Adrenal gland (tissue), 12 donors: ENCODE results near the gene HEBP1. TPM values are rescaled to one million over a fixed set of nuclear protein-coding genes. Genes with fewer than 3 reads are reported as not detected.
A peak's percentile ranks its signal among the peaks of the same experiment; 100 is the strongest.

Source experiments
- DNase-seq, 7 donors: peaks; one replicate each; pipeline ENCODE4 v3.0.0-alpha.2; 2019 to 2020
- H3K27ac ChIP-seq, 5 donors: fragments of 200-600 bp; sonication (generic) in 4 of 5; 1 replicate in 3 of 5; 2 replicates in 2 of 5; pipeline versions ENCODE4 v1.5.1 to v1.8.0; 2016 to 2020; ENCODE audit warnings: mild to moderate bottlenecking in 1 of 5
- H3K27me3 ChIP-seq: fragments of 200-600 bp; 2 replicates; pipeline ENCODE4 v1.8.0; 2021
- H3K36me3 ChIP-seq, 2 donors: fragments of 200-600 bp; replicated peaks in 1 of 2; 1 replicate in 1 of 2; 2 replicates in 1 of 2; pipeline versions ENCODE4 v1.5.1 to v1.8.0; 2018 to 2022
- H3K4me1 ChIP-seq, 2 donors: fragments of 200-600 bp; replicated peaks in 1 of 2; 1 replicate in 1 of 2; 2 replicates in 1 of 2; pipeline versions ENCODE4 v1.5.1 to v1.8.0; 2018 to 2021
- H3K4me3 ChIP-seq, 4 donors: fragments of 200-600 bp; sonication (generic) in 3 of 4; one replicate each; pipeline ENCODE4 v1.5.1; 2016 to 2018
- H3K9me3 ChIP-seq, 3 donors: fragments of 200-600 bp; sonication (generic) in 1 of 3; replicated peaks in 1 of 3; 1 replicate in 2 of 3; 2 replicates in 1 of 3; pipeline versions ENCODE4 v1.5.1 to v1.8.0; 2016 to 2021
- CTCF ChIP-seq, 6 experiments: fragments of 450-650 bp in 4 of 6; fragments of 200-600 bp in 2 of 6; sonication (generic) in 1 of 6; IDR thresholded peaks; 1 replicate in 5 of 6; 2 replicates in 1 of 6; pipeline versions ENCODE4 v1.5.1 to v1.8.0; 2016 to 2021; ENCODE audit warnings: antibody characterized with exemption in 6 of 6, mild to moderate bottlenecking in 2 of 6, moderate library complexity in 1 of 6
- POLR2A ChIP-seq, 2 donors: fragments of 450-650 bp; IDR thresholded peaks; one replicate each; pipeline ENCODE4 v1.6.1; 2017; ENCODE audit warnings: antibody characterized with exemption in 2 of 2, mild to moderate bottlenecking in 2 of 2, moderate library complexity in 1 of 2
- WGBS, 4 donors: extraction: QIAGEN DNeasy Blood & Tissue Kit in 2 of 4; methylation state at CpG; one replicate each; pipeline versions ENCODE4 v1.1.5 to v1.1.7; 2013 to 2017; 5-methylcytosine and 5-hydroxymethylcytosine counted together
- intact Hi-C, 2 donors: fragments of 100-400 bp; cut with DNase I; formaldehyde crosslinking; loops; one replicate each; pipeline versions ENCODE4 v1.14.1 to v1.15.0; 2022 to 2023
- polyA plus RNA-seq, 3 donors: library from polyadenylated mRNA; stranded (reverse); fragments of 200-250 nt in 2 of 3; fragments of 350-450 nt in 1 of 3; fragmentation: Illumina TruSeq in 1 of 3; extraction: RNeasy Lipid Tissue Mini Kit (QIAGEN cat#74804) in 1 of 3; gene quantifications; one replicate each; pipeline ENCODE4 v1.2.3, GENCODE V29; 2013 to 2014
- total RNA-seq, 9 donors: library from RNA; depleted of rRNA in 4 of 9; stranded (reverse); fragments of >200 nt in 4 of 9; fragments of 120-200 nt in 1 of 9; fragmentation: NEBNext Ultra II Directional in 1 of 9; extraction: Animal tissue kit (Norgen Biotek cat#: 25700) in 1 of 9; gene quantifications; one replicate each; pipeline versions ENCODE4 v1.1.0 to v1.2.4, GENCODE V29; 2013 to 2023
- donor health status: healthy with polysubstance abuse.
- donor health status: Bipolar disorder and iron deficiency.
- donor health status: DM: yes; HTN: yes; CAD: no.
- donor health status: DM: no; HTN: no; CAD: no.
- donor health status: DM: no; HTN: no; CAD: no.
- donor health status: DM: yes; HTN: yes; CAD: no.

Gene HEBP1
- total and polyA plus RNA-seq, 12 donors: 34.3 to 165 (median 87.5) TPM

- H3K9me3 ChIP-seq: no peaks in the 10 kb centered on the region
- WGBS, 4 donors: 45 to 57% (median 50%) methylated on average over 3 of the region's 3 CpGs
- H3K4me1 ChIP-seq: peaks cover 51 to 67% of the 10 kb centered on the region in 2 donors
- no peak for TF ChIP-seq CTCF (IDR thresholded peaks at IDR 0.05)
- TF ChIP-seq POLR2A (IDR thresholded peaks at IDR 0.05): no peak
- intact Hi-C loops: no loop called here
- no peak overlapping the region for H3K4me3 ChIP-seq
- DNase-seq: no peak
- H3K27me3 ChIP-seq: no peaks in the 10 kb centered on the region
- no peaks in the 10 kb centered on the region for H3K36me3 ChIP-seq
- H3K27ac ChIP-seq: no peak overlapping the region
These were observed 3.9 kb downstream of the HEBP1 start for GRCh38 chr12:12996209-12996608.

- H3K27me3 ChIP-seq: no peaks in the 10 kb centered on the region
- no peak overlapping the region for H3K4me3 ChIP-seq
- H3K36me3 ChIP-seq: no peaks in the 10 kb centered on the region
- no peak for TF ChIP-seq POLR2A (IDR thresholded peaks at IDR 0.05)
- TF ChIP-seq CTCF (IDR thresholded peaks at IDR 0.05): no peak
- 92 to 99% (median 96%) methylated on average over 3 of the region's 3 CpGs for WGBS, 4 donors
- peaks cover 57 to 71% of the 10 kb centered on the region in 2 donors for H3K4me1 ChIP-seq
- no peak for DNase-seq
- intact Hi-C loops: no loop called here
- peak overlapping the region in 1 of 5 donors; percentile 21 for H3K27ac ChIP-seq
- H3K9me3 ChIP-seq: no peaks in the 10 kb centered on the region
These were observed 5.0 kb downstream of the HEBP1 start for GRCh38 chr12:12995088-12995487.

- H3K27me3 ChIP-seq: no peaks in the 10 kb centered on the region
- peaks cover 0 to 8% of the 10 kb centered on the region in 2 donors for H3K36me3 ChIP-seq
- peak overlapping the region in 1 of 4 donors; percentile 35 for H3K4me3 ChIP-seq
- H3K9me3 ChIP-seq: no peaks in the 10 kb centered on the region
- 94 to 95% (median 95%) methylated on average over 4 of the region's 4 CpGs for WGBS, 4 donors
- peak overlapping the region; percentile 80 to 92 (median 84) for H3K27ac ChIP-seq
- H3K4me1 ChIP-seq: peaks cover 50 to 65% of the 10 kb centered on the region in 2 donors
- no peak for DNase-seq
- no peak for TF ChIP-seq CTCF (IDR thresholded peaks at IDR 0.05)
- no peak for TF ChIP-seq POLR2A (IDR thresholded peaks at IDR 0.05)
- intact Hi-C loops: no loop called here
These were observed 6.7 kb downstream of the HEBP1 start for GRCh38 chr12:12993367-12993766.

GRCh38 chr12:12992418-12993130, 7.5 kb downstream of the HEBP1 start:
- H3K36me3 ChIP-seq: peaks cover 0 to 16% of the 10 kb centered on the region in 2 donors
- 16 to 34% (median 27%) methylated on average over 8 of the region's 8 CpGs for WGBS, 4 donors
- peaks cover 46 to 57% of the 10 kb centered on the region in 2 donors for H3K4me1 ChIP-seq
- intact Hi-C loops: no loop called here
- H3K4me3 ChIP-seq: peak overlapping the region in 2 of 4 donors; percentile 6 to 35
- H3K9me3 ChIP-seq: no peaks in the 10 kb centered on the region
- DNase-seq: peak; percentile 70 to 91 (median 89)
- TF ChIP-seq POLR2A (IDR thresholded peaks at IDR 0.05) (peak in 1 of 2 donors; percentile 75), CTCF (IDR thresholded peaks at IDR 0.05) (no peak)
- no peaks in the 10 kb centered on the region for H3K27me3 ChIP-seq
- H3K27ac ChIP-seq: peak overlapping the region; percentile 80 to 92 (median 84)
